Measurements from ENCODE around the gene TFCP2. TPM values are rescaled to one million over a fixed set of nuclear protein-coding genes. Genes with fewer than 3 reads are reported as not detected.

The TFCP2 gene
- polyA plus RNA-seq, 1 donor, result 31.6 TPM

GRCh38 chr12:51118706-51119105 lies 54.2 kb downstream of the TFCP2 start:
- no peaks in the 10 kb centered on the region for H3K27me3 ChIP-seq (ENCODE audit: control insufficient read depth, insufficient read depth, low read length)
- no peak overlapping the region for H3K4me3 ChIP-seq (ENCODE audit: low read length)
- H3K9me3 ChIP-seq (ENCODE audit: control insufficient read depth, low read depth, low read length), result no peaks in the 10 kb centered on the region
- WGBS (ENCODE audit: insufficient coverage, low lambda C conversion rate), result no CpG with 5 or more reads among the region's 3 CpGs
- no peaks in the 10 kb centered on the region for H3K4me1 ChIP-seq (ENCODE audit: control insufficient read depth, insufficient read depth, low read length)
- H3K27ac ChIP-seq (ENCODE audit: low read length), result peak overlapping the region; percentile 32
- peak; percentile 12 to 48 for DNase-seq
- peaks cover 13% of the 10 kb centered on the region for H3K36me3 ChIP-seq (ENCODE audit: control insufficient read depth, insufficient read depth, low read length)

- Histone ChIP-seq H3K4me1 (ENCODE audit: control insufficient read depth, insufficient read depth, low read length) (no peaks in the 10 kb centered on the region), H3K9me3 (ENCODE audit: control insufficient read depth, low read depth, low read length) (no peaks in the 10 kb centered on the region), H3K27ac (ENCODE audit: low read length) (no peak overlapping the region), H3K36me3 (ENCODE audit: control insufficient read depth, insufficient read depth, low read length) (peaks cover 30% of the 10 kb centered on the region), H3K4me3 (ENCODE audit: low read length) (no peak overlapping the region), H3K27me3 (ENCODE audit: control insufficient read depth, insufficient read depth, low read length) (no peaks in the 10 kb centered on the region)
- DNase-seq, result no peak
Measured at GRCh38 chr12:51115533-51115932, 57.4 kb downstream of the TFCP2 start.

GRCh38 chr12:51108136-51108535 lies 64.8 kb downstream of the TFCP2 start:
- WGBS (ENCODE audit: insufficient coverage, low lambda C conversion rate), result 90% methylated on average over 2 of the region's 4 CpGs
- H3K4me3 ChIP-seq (ENCODE audit: low read length), result no peak overlapping the region
- H3K4me1 ChIP-seq (ENCODE audit: control insufficient read depth, insufficient read depth, low read length), result no peaks in the 10 kb centered on the region
- H3K36me3 ChIP-seq (ENCODE audit: control insufficient read depth, insufficient read depth, low read length), result peaks cover 58% of the 10 kb centered on the region
- no peak overlapping the region for H3K27ac ChIP-seq (ENCODE audit: low read length)
- no peaks in the 10 kb centered on the region for H3K27me3 ChIP-seq (ENCODE audit: control insufficient read depth, insufficient read depth, low read length)
- DNase-seq, result no peak
- no peaks in the 10 kb centered on the region for H3K9me3 ChIP-seq (ENCODE audit: control insufficient read depth, low read depth, low read length)

GRCh38 chr12:51103977-51104376 lies 69.0 kb downstream of the TFCP2 start:
- Histone ChIP-seq H3K4me1 (ENCODE audit: control insufficient read depth, insufficient read depth, low read length) (no peaks in the 10 kb centered on the region), H3K27me3 (ENCODE audit: control insufficient read depth, insufficient read depth, low read length) (no peaks in the 10 kb centered on the region), H3K4me3 (ENCODE audit: low read length) (no peak overlapping the region), H3K36me3 (ENCODE audit: control insufficient read depth, insufficient read depth, low read length) (peaks cover 70% of the 10 kb centered on the region), H3K27ac (ENCODE audit: low read length) (no peak overlapping the region), H3K9me3 (ENCODE audit: control insufficient read depth, low read depth, low read length) (no peaks in the 10 kb centered on the region)
- DNase-seq, result no peak

GRCh38 chr12:51098611-51099010 lies 74.3 kb downstream of the TFCP2 start:
- no peaks in the 10 kb centered on the region for H3K9me3 ChIP-seq (ENCODE audit: control insufficient read depth, low read depth, low read length)
- no peak overlapping the region for H3K4me3 ChIP-seq (ENCODE audit: low read length)
- no peak for DNase-seq
- peaks cover 75% of the 10 kb centered on the region for H3K36me3 ChIP-seq (ENCODE audit: control insufficient read depth, insufficient read depth, low read length)
- WGBS (ENCODE audit: insufficient coverage, low lambda C conversion rate), result no CpG with 5 or more reads among the region's 1 CpG
- H3K27ac ChIP-seq (ENCODE audit: low read length), result no peak overlapping the region
- H3K4me1 ChIP-seq (ENCODE audit: control insufficient read depth, insufficient read depth, low read length), result no peaks in the 10 kb centered on the region
- no peaks in the 10 kb centered on the region for H3K27me3 ChIP-seq (ENCODE audit: control insufficient read depth, insufficient read depth, low read length)

GRCh38 chr12:51090705-51091229 lies 82.2 kb downstream of the TFCP2 start:
- DNase-seq, result no peak
- no peak overlapping the region for H3K4me3 ChIP-seq (ENCODE audit: low read length)
- H3K9me3 ChIP-seq (ENCODE audit: control insufficient read depth, low read depth, low read length), result no peaks in the 10 kb centered on the region
- WGBS (ENCODE audit: insufficient coverage, low lambda C conversion rate), result 100% methylated on average over 1 of the region's 10 CpGs
- H3K27ac ChIP-seq (ENCODE audit: low read length), result no peak overlapping the region
- H3K4me1 ChIP-seq (ENCODE audit: control insufficient read depth, insufficient read depth, low read length), result no peaks in the 10 kb centered on the region
- H3K36me3 ChIP-seq (ENCODE audit: control insufficient read depth, insufficient read depth, low read length), result peaks cover 21% of the 10 kb centered on the region
- no peaks in the 10 kb centered on the region for H3K27me3 ChIP-seq (ENCODE audit: control insufficient read depth, insufficient read depth, low read length)

GRCh38 chr12:51087818-51088217 lies 85.1 kb downstream of the TFCP2 start:
- Histone ChIP-seq H3K4me1 (ENCODE audit: control insufficient read depth, insufficient read depth, low read length) (no peaks in the 10 kb centered on the region), H3K27ac (ENCODE audit: low read length) (no peak overlapping the region)

GRCh38 chr12:51086933-51087332 lies 86.0 kb downstream of the TFCP2 start:
- Histone ChIP-seq H3K4me1 (ENCODE audit: control insufficient read depth, insufficient read depth, low read length) (peaks cover 4% of the 10 kb centered on the region), H3K36me3 (ENCODE audit: control insufficient read depth, insufficient read depth, low read length) (peaks cover 6% of the 10 kb centered on the region), H3K9me3 (ENCODE audit: control insufficient read depth, low read depth, low read length) (no peaks in the 10 kb centered on the region), H3K27me3 (ENCODE audit: control insufficient read depth, insufficient read depth, low read length) (no peaks in the 10 kb centered on the region), H3K27ac (ENCODE audit: low read length) (no peak overlapping the region), H3K4me3 (ENCODE audit: low read length) (no peak overlapping the region)
- no CpG with 5 or more reads among the region's 10 CpGs for WGBS (ENCODE audit: insufficient coverage, low lambda C conversion rate)
- no peak for DNase-seq

More at GRCh38 chr12:51087818-51088217, 85.1 kb downstream of the TFCP2 start:
- H3K27me3 ChIP-seq (ENCODE audit: control insufficient read depth, insufficient read depth, low read length), result no peaks in the 10 kb centered on the region
- peaks cover 6% of the 10 kb centered on the region for H3K36me3 ChIP-seq (ENCODE audit: control insufficient read depth, insufficient read depth, low read length)
- H3K4me3 ChIP-seq (ENCODE audit: low read length), result no peak overlapping the region
- DNase-seq, result no peak
- 100% methylated on average over 2 of the region's 3 CpGs for WGBS (ENCODE audit: insufficient coverage, low lambda C conversion rate)
- H3K9me3 ChIP-seq (ENCODE audit: control insufficient read depth, low read depth, low read length), result no peaks in the 10 kb centered on the region

GRCh38 chr12:51085757-51086156 lies 87.2 kb downstream of the TFCP2 start:
- Histone ChIP-seq H3K27me3 (ENCODE audit: control insufficient read depth, insufficient read depth, low read length) (no peaks in the 10 kb centered on the region), H3K4me3 (ENCODE audit: low read length) (no peak overlapping the region), H3K4me1 (ENCODE audit: control insufficient read depth, insufficient read depth, low read length) (peaks cover 5% of the 10 kb centered on the region), H3K27ac (ENCODE audit: low read length) (no peak overlapping the region), H3K36me3 (ENCODE audit: control insufficient read depth, insufficient read depth, low read length) (peaks cover 2% of the 10 kb centered on the region), H3K9me3 (ENCODE audit: control insufficient read depth, low read depth, low read length) (no peaks in the 10 kb centered on the region)
- DNase-seq, result no peak
- WGBS (ENCODE audit: insufficient coverage, low lambda C conversion rate), result 60% methylated on average over 1 of the region's 3 CpGs

GRCh38 chr12:51083126-51083833 lies 89.7 kb downstream of the TFCP2 start, which contains the start of gene CSRNP2:
TSS of gene CSRNP2 (minus strand) at chr12:51083596. CDS start at chr12:51076561, 7,035 bp downstream.
- DNase-seq, result peak; percentile 96 to 98
- Histone ChIP-seq H3K36me3 (ENCODE audit: control insufficient read depth, insufficient read depth, low read length) (no peaks in the 10 kb centered on the region), H3K27me3 (ENCODE audit: control insufficient read depth, insufficient read depth, low read length) (no peaks in the 10 kb centered on the region), H3K4me1 (ENCODE audit: control insufficient read depth, insufficient read depth, low read length) (peaks cover 5% of the 10 kb centered on the region), H3K4me3 (ENCODE audit: low read length) (peak within 1 kb of the TSS; percentile 87), H3K9me3 (ENCODE audit: control insufficient read depth, low read depth, low read length) (no peaks in the 10 kb centered on the region), H3K27ac (ENCODE audit: low read length) (peak within 1 kb of the TSS; percentile 78)
- 10% methylated on average over 2 of the region's 74 CpGs for WGBS (ENCODE audit: insufficient coverage, low lambda C conversion rate)

Data from large intestine (tissue), 3 donors.